GM12801 (cell line): ENCODE data around the gene CTBP1.

Experiments
- CTCF ChIP-seq: IDR thresholded peaks from one replicate; pipeline ENCODE4 v1.5.1; 2011; ENCODE audit warnings: control low read depth; ENCODE audit not compliant: insufficient read length; ENCODE audit errors: extremely low read depth

CTBP1 gene

GRCh38 chr4:1195891-1196401, 53.0 kb downstream of the CTBP1 start:
- no peak for TF ChIP-seq CTCF

- no peak for TF ChIP-seq CTCF
These were observed 53.7 kb downstream of the CTBP1 start for GRCh38 chr4:1195109-1195671.

- no peak for TF ChIP-seq CTCF
These were observed 54.7 kb downstream of the CTBP1 start for GRCh38 chr4:1194010-1194900.

GRCh38 chr4:1193206-1194009, 55.5 kb downstream of the CTBP1 start:
- TF ChIP-seq CTCF = no peak

GRCh38 chr4:1192493-1193205, 56.3 kb downstream of the CTBP1 start:
- no peak for TF ChIP-seq CTCF

GRCh38 chr4:1192091-1192492, 56.8 kb downstream of the CTBP1 start:
- TF ChIP-seq CTCF = no peak

GRCh38 chr4:1191621-1192020, 57.3 kb downstream of the CTBP1 start:
- no peak for TF ChIP-seq CTCF
